Measurements from ENCODE around the gene FAM83C. TPM values are rescaled to one million over a fixed set of nuclear protein-coding genes. Genes with fewer than 3 reads are reported as not detected.

FAM83C gene
- total RNA-seq, 1 experiment from 2014 or later: not detected

GRCh38 chr20:35325401-35325800, 33.2 kb upstream of the FAM83C start:
- TF ChIP-seq YY1 (IDR thresholded peaks at IDR 0.05; ENCODE audit: extremely low read depth, insufficient replicate concordance, low read depth, low read length) (no peak), ZNF274 (IDR thresholded peaks at IDR 0.05; ENCODE audit: low read depth, low read length) (no peak), CEBPB (IDR thresholded peaks at IDR 0.05; ENCODE audit: low read depth) (0 out of 2 replicates have a peak, but pooled peaks have one; percentile 10)
- H3K9me2 ChIP-seq (ENCODE audit: insufficient read depth): no peaks in the 10 kb centered on the region
- peaks cover 57 to 78% of the 10 kb centered on the region in 2 experiments for H3K4me1 ChIP-seq (ENCODE audit: control insufficient read depth in 1 of 2, insufficient read depth in 2 of 2, low read length in 2 of 2)
- H3K27ac ChIP-seq (ENCODE audit: low read depth, low read length): no peak overlapping the region
- ATAC-seq (no peak), DNase-seq (ENCODE audit: low read depth, low spot score) (no peak)
- no peak overlapping the region for H3K4me3 ChIP-seq (replicated peaks in 1 of 2; ENCODE audit: low read depth in 1 of 2, low read length in 2 of 2)
- no peaks in the 10 kb centered on the region for H4K20me1 ChIP-seq (ENCODE audit: insufficient read depth)
- ChIA-PET CTCF (no interaction called here), POLR2A (no interaction called here), RAD21 (ENCODE audit: low non-redundant PET in 1 of 2, low total read pairs in 2 of 2, uncharacterized antibody in 2 of 2, unreplicated experiment in 2 of 2) (no interaction called here)
- intact Hi-C loops (cut with micrococcal nuclease): no loop called here
- H3K79me2 ChIP-seq (ENCODE audit: insufficient read depth, low read length): no peaks in the 10 kb centered on the region
- H3K9ac ChIP-seq (ENCODE audit: low read length): no peak overlapping the region
- H3K9me3 ChIP-seq (ENCODE audit: control insufficient read depth in 1 of 2, insufficient read depth in 1 of 2, low read depth in 1 of 2, low read length in 2 of 2): no peaks in the 10 kb centered on the region
- H2AFZ ChIP-seq (ENCODE audit: low read depth, low read length, poor library complexity, severe bottlenecking): no peak overlapping the region
- H3K27me3 ChIP-seq (ENCODE audit: insufficient read depth, low read length): no peaks in the 10 kb centered on the region
- H3K4me2 ChIP-seq (ENCODE audit: low read length): peak overlapping the region; percentile 64; the same call in 1 of the 2 replicates
- BruUV-seq (replicated peaks): no TSS peak
- H3K36me3 ChIP-seq (ENCODE audit: control insufficient read depth in 1 of 2, insufficient read depth in 2 of 2, low read length in 2 of 2): no peaks in the 10 kb centered on the region

- peak overlapping the region; percentile 63 for H3K4me2 ChIP-seq (ENCODE audit: low read length)
- RAD21 ChIA-PET (ENCODE audit: low non-redundant PET in 1 of 2, low total read pairs in 2 of 2, uncharacterized antibody in 2 of 2, unreplicated experiment in 2 of 2): interaction anchor here in 1 of 2 experiments (0.7 kb wide), 1 partner anchor 11 kb away, joined by 3 read pairs; no protein-coding TSS in a partner anchor
- H4K20me1 ChIP-seq (ENCODE audit: insufficient read depth): no peaks in the 10 kb centered on the region
- no peak overlapping the region for H2AFZ ChIP-seq (ENCODE audit: low read depth, low read length, poor library complexity, severe bottlenecking)
- peaks cover 45 to 72% of the 10 kb centered on the region in 2 experiments for H3K4me1 ChIP-seq (ENCODE audit: control insufficient read depth in 1 of 2, insufficient read depth in 2 of 2, low read length in 2 of 2)
- peak overlapping the region in 1 of 2 experiments; percentile 12; a peak in 1 of 4 replicates for H3K4me3 ChIP-seq (replicated peaks in 1 of 2; ENCODE audit: low read depth in 1 of 2, low read length in 2 of 2)
- CTCF ChIA-PET: interaction anchor here (1.4 to 2.0 kb wide), 2 partner anchors 9 to 15 kb away, joined by 3 to 22 read pairs; no protein-coding TSS in a partner anchor
- intact Hi-C loops (cut with micrococcal nuclease): no loop called here
- ATAC-seq (peak; percentile 65), DNase-seq (ENCODE audit: low read depth, low spot score) (peak; percentile 65)
- no peaks in the 10 kb centered on the region for H3K27me3 ChIP-seq (ENCODE audit: insufficient read depth, low read length)
- H3K36me3 ChIP-seq (ENCODE audit: control insufficient read depth in 1 of 2, insufficient read depth in 2 of 2, low read length in 2 of 2): no peaks in the 10 kb centered on the region
- POLR2A ChIA-PET: interaction anchor here (1.2 to 1.5 kb wide), 3 partner anchors 13 to 134 kb away, joined by 4 to 5 read pairs (median 5); no protein-coding TSS in a partner anchor
- H3K79me2 ChIP-seq (ENCODE audit: insufficient read depth, low read length): no peaks in the 10 kb centered on the region
- H3K27ac ChIP-seq (ENCODE audit: low read depth, low read length): peak overlapping the region; percentile 69; the same call in 1 of the 2 replicates
- H3K9me3 ChIP-seq (ENCODE audit: control insufficient read depth in 1 of 2, insufficient read depth in 1 of 2, low read depth in 1 of 2, low read length in 2 of 2): no peaks in the 10 kb centered on the region
- BruUV-seq (replicated peaks): no TSS peak
- peak overlapping the region; percentile 55 for H3K9ac ChIP-seq (ENCODE audit: low read length)
- H3K9me2 ChIP-seq (ENCODE audit: insufficient read depth): no peaks in the 10 kb centered on the region
- TF ChIP-seq EZH2 (IDR thresholded peaks at IDR 0.05) (no peak), SP1 (IDR thresholded peaks at IDR 0.05; ENCODE audit: low read depth) (peak; percentile 52; the same call in 1 of the 2 replicates), YY1 (IDR thresholded peaks at IDR 0.05; ENCODE audit: extremely low read depth, insufficient replicate concordance, low read depth, low read length) (no peak), ELF1 (IDR thresholded peaks at IDR 0.05; ENCODE audit: borderline replicate concordance, low read depth) (no peak), EGR1 (IDR thresholded peaks at IDR 0.05; ENCODE audit: low read depth) (0 out of 2 replicates have a peak, but pooled peaks have one; percentile 17), TCF7L2 (IDR thresholded peaks at IDR 0.05; ENCODE audit: borderline replicate concordance, extremely low read depth, insufficient read depth, insufficient read length) (no peak), JUND (IDR thresholded peaks at IDR 0.05) (peak; percentile 41; the same call in 1 of the 2 replicates), CEBPB (IDR thresholded peaks at IDR 0.05; ENCODE audit: low read depth) (0 out of 2 replicates have a peak, but pooled peaks have one; percentile 15), CBX3 (IDR thresholded peaks at IDR 0.05; ENCODE audit: low read depth) (no peak), FOSL1 (IDR thresholded peaks at IDR 0.05; ENCODE audit: low read depth) (peak; percentile 49; the same call in 1 of the 2 replicates), ATF3 (IDR thresholded peaks at IDR 0.05) (no peak), ZNF274 (IDR thresholded peaks at IDR 0.05; ENCODE audit: low read depth, low read length) (no peak), SRF (IDR thresholded peaks at IDR 0.05; ENCODE audit: low read depth) (no peak)
Measured at GRCh38 chr20:35320396-35321126, 28.3 kb upstream of the FAM83C start.
